ENCODE measurements around the gene MAP3K3.

MAP3K3 gene

GRCh38 chr17:63705657-63706056, 83.4 kb downstream of the MAP3K3 start:
- H4K20me1 ChIP-seq (ENCODE audit: low read depth, low read length), result no peaks in the 10 kb centered on the region
- no peak overlapping the region for H3K4me3 ChIP-seq (ENCODE audit: insufficient read depth, low read length, poor library complexity, severe bottlenecking)
- no peaks in the 10 kb centered on the region for H3K79me2 ChIP-seq (ENCODE audit: insufficient read depth, low read length)
- H3K27ac ChIP-seq (ENCODE audit: low read depth, low read length), result peak overlapping the region; percentile 19; the same call in 1 of the 2 replicates
- no peaks in the 10 kb centered on the region for H3K9me2 ChIP-seq (replicated peaks; ENCODE audit: insufficient read depth, low read length)
- H2AFZ ChIP-seq (ENCODE audit: low read depth, low read length, severe bottlenecking), result no peak overlapping the region
- H3K36me3 ChIP-seq (ENCODE audit: low read length), result no peaks in the 10 kb centered on the region
- no peaks in the 10 kb centered on the region for H3K9me3 ChIP-seq (ENCODE audit: insufficient read depth, low read length)
- no peak overlapping the region for H3K4me2 ChIP-seq (ENCODE audit: low read depth, low read length, poor library complexity, severe bottlenecking)
- TF ChIP-seq EZH2phosphoT487 (conservative IDR thresholded peaks at IDR 0.05; ENCODE audit: low read length), result no peak
- TF ChIP-seq CTCF (IDR thresholded peaks at IDR 0.05; ENCODE audit: insufficient read depth, low read length, poor library complexity, severe bottlenecking), result no peak
- H3K27me3 ChIP-seq (ENCODE audit: low read length), result no peaks in the 10 kb centered on the region
- no peak overlapping the region for H3K9ac ChIP-seq (ENCODE audit: low read length)
- peaks cover 25% of the 10 kb centered on the region for H3F3A ChIP-seq (ENCODE audit: insufficient read depth)

- Histone ChIP-seq H3K4me2 (ENCODE audit: low read depth, low read length, poor library complexity, severe bottlenecking) (no peak overlapping the region), H3K9ac (ENCODE audit: low read length) (no peak overlapping the region), H3F3A (ENCODE audit: insufficient read depth) (peaks cover 17% of the 10 kb centered on the region), H3K27me3 (ENCODE audit: low read length) (no peaks in the 10 kb centered on the region), H2AFZ (ENCODE audit: low read depth, low read length, severe bottlenecking) (no peak overlapping the region), H4K20me1 (ENCODE audit: low read depth, low read length) (no peaks in the 10 kb centered on the region), H3K4me3 (ENCODE audit: insufficient read depth, low read length, poor library complexity, severe bottlenecking) (no peak overlapping the region), H3K79me2 (ENCODE audit: insufficient read depth, low read length) (no peaks in the 10 kb centered on the region), H3K9me3 (ENCODE audit: insufficient read depth, low read length) (no peaks in the 10 kb centered on the region), H3K36me3 (ENCODE audit: low read length) (no peaks in the 10 kb centered on the region), H3K27ac (ENCODE audit: low read depth, low read length) (no peak overlapping the region), H3K9me2 (replicated peaks; ENCODE audit: insufficient read depth, low read length) (no peaks in the 10 kb centered on the region)
- TF ChIP-seq CTCF (IDR thresholded peaks at IDR 0.05; ENCODE audit: insufficient read depth, low read length, poor library complexity, severe bottlenecking), result no peak
- TF ChIP-seq EZH2phosphoT487 (conservative IDR thresholded peaks at IDR 0.05; ENCODE audit: low read length), result no peak
These were observed 84.3 kb downstream of the MAP3K3 start for GRCh38 chr17:63706336-63707082.

- peaks cover 12% of the 10 kb centered on the region for H3F3A ChIP-seq (ENCODE audit: insufficient read depth)
- H3K9me3 ChIP-seq (ENCODE audit: insufficient read depth, low read length), result no peaks in the 10 kb centered on the region
- no peak overlapping the region for H3K4me2 ChIP-seq (ENCODE audit: low read depth, low read length, poor library complexity, severe bottlenecking)
- H3K9ac ChIP-seq (ENCODE audit: low read length), result no peak overlapping the region
- H3K79me2 ChIP-seq (ENCODE audit: insufficient read depth, low read length), result no peaks in the 10 kb centered on the region
- no peaks in the 10 kb centered on the region for H3K36me3 ChIP-seq (ENCODE audit: low read length)
- no peak overlapping the region for H2AFZ ChIP-seq (ENCODE audit: low read depth, low read length, severe bottlenecking)
- TF ChIP-seq EZH2phosphoT487 (conservative IDR thresholded peaks at IDR 0.05; ENCODE audit: low read length), result no peak
- TF ChIP-seq CTCF (IDR thresholded peaks at IDR 0.05; ENCODE audit: insufficient read depth, low read length, poor library complexity, severe bottlenecking), result no peak
- no peaks in the 10 kb centered on the region for H3K9me2 ChIP-seq (replicated peaks; ENCODE audit: insufficient read depth, low read length)
- H3K4me3 ChIP-seq (ENCODE audit: insufficient read depth, low read length, poor library complexity, severe bottlenecking), result no peak overlapping the region
- no peaks in the 10 kb centered on the region for H3K27me3 ChIP-seq (ENCODE audit: low read length)
- H4K20me1 ChIP-seq (ENCODE audit: low read depth, low read length), result no peaks in the 10 kb centered on the region
- no peak overlapping the region for H3K27ac ChIP-seq (ENCODE audit: low read depth, low read length)
These were observed 84.9 kb downstream of the MAP3K3 start for GRCh38 chr17:63707151-63707550.
